Measurements from ENCODE around the gene QSOX1. TPM values are rescaled to one million over a fixed set of nuclear protein-coding genes. Genes with fewer than 3 reads are reported as not detected.

The QSOX1 gene
- total and polyA plus RNA-seq, 2 of the 4 experiments (the other 2 are of a cell fraction) = 102 to 791 TPM

- H3K14ac ChIP-seq (replicated peaks; ENCODE audit: low read depth, low read length) = peak overlapping the region; percentile 85
- intact Hi-C loops (cut with micrococcal nuclease) = loop anchor here (1.0 to 10.0 kb wide), 6 partner anchors 43 to 452 kb away; partner anchors contain the start of genes CEP350 and TOR1AIP1
- H3K27ac ChIP-seq (ENCODE audit: insufficient read depth, low read length) = peak overlapping the region; percentile 99
- peak overlapping the region; percentile 92 for H2BK5ac ChIP-seq (ENCODE audit: low read depth, low read length, poor library complexity, severe bottlenecking)
- H2AK5ac ChIP-seq (ENCODE audit: low read depth, low read length) = peak overlapping the region; percentile 92
- peak overlapping the region; percentile 77 for H2AK9ac ChIP-seq (replicated peaks; ENCODE audit: low read depth, low read length, poor library complexity)
- dilution Hi-C loops (cut with HindIII; ENCODE audit: low sequenced_read_pairs, unreplicated experiment) = loop anchor here (25.0 kb wide), 1 partner anchor 119 kb away; no protein-coding TSS in a partner anchor
- H4K20me1 ChIP-seq (ENCODE audit: insufficient read depth, low read length) = peaks cover 69% of the 10 kb centered on the region
- H3K9me3 ChIP-seq (ENCODE audit: control insufficient read depth, insufficient read depth, low read length) = no peaks in the 10 kb centered on the region
- H3K4me3 ChIP-seq (ENCODE audit: insufficient read depth, low read depth, low read length) = peak overlapping the region; percentile 94
- H3K4ac ChIP-seq (ENCODE audit: low read depth, low read length) = peak overlapping the region; percentile 94
- no TSS peak for BruUV-seq (replicated peaks)
- H3K23ac ChIP-seq (ENCODE audit: low read depth, low read length) = peak overlapping the region; percentile 88
- ChIA-PET CTCF (no interaction called here), POLR2A (ENCODE audit: unreplicated experiment) (no interaction called here)
- peaks cover 24% of the 10 kb centered on the region for H3K4me1 ChIP-seq (ENCODE audit: control insufficient read depth, insufficient read depth, low read length)
- H2AFZ ChIP-seq (replicated peaks; ENCODE audit: low read length, poor library complexity) = peak overlapping the region; percentile 43
- no peak for ATAC-seq (ENCODE audit: low read depth)
- peak overlapping the region; percentile 37 to 68; a peak in 3 of 4 replicates for H4K8ac ChIP-seq (ENCODE audit: low read depth in 2 of 2, low read length in 2 of 2)
- H3K18ac ChIP-seq (ENCODE audit: low read depth, low read length) = peak overlapping the region; percentile 87
- in situ Hi-C loops (cut with MboI; ENCODE audit: low sequenced_read_pairs) = loop anchor here (5.0 to 25.0 kb wide), 2 partner anchors 64 to 444 kb away; no protein-coding TSS in a partner anchor
- H3K4me2 ChIP-seq (ENCODE audit: low read depth, low read length) = peak overlapping the region; percentile 96
- H3K9ac ChIP-seq (ENCODE audit: low read depth, low read length) = peak overlapping the region; percentile 99
- peaks cover 35% of the 10 kb centered on the region for H3K36me3 ChIP-seq (ENCODE audit: control insufficient read depth, insufficient read depth, low read length)
- peak overlapping the region; percentile 63 for H4K5ac ChIP-seq (ENCODE audit: low read depth, low read length)
- peak overlapping the region; percentile 66 for H3K56ac ChIP-seq (ENCODE audit: extremely low read depth, insufficient read depth, low read length)
- peak overlapping the region; percentile 82 for H2BK120ac ChIP-seq (ENCODE audit: low read depth, low read length)
- peaks cover 40% of the 10 kb centered on the region for H3K9me1 ChIP-seq (ENCODE audit: insufficient read depth, low read length)
- H3K27me3 ChIP-seq (ENCODE audit: control insufficient read depth, insufficient read depth, low read length) = no peaks in the 10 kb centered on the region
- H2BK15ac ChIP-seq (ENCODE audit: low read depth, low read length) = peak overlapping the region; percentile 71; the same call in 2 of the 3 replicates
- peak; percentile 28; the same call in 1 of the 2 replicates for TF ChIP-seq CEBPB (IDR thresholded peaks at IDR 0.05; ENCODE audit: low read depth, low read length)
- TF ChIP-seq NFE2L2 (IDR thresholded peaks at IDR 0.05; ENCODE audit: low read depth, low read length) = no peak
- peak; percentile 71 for TF ChIP-seq BHLHE40 (IDR thresholded peaks at IDR 0.05; ENCODE audit: low read depth, low read length)
- H3K79me1 ChIP-seq (ENCODE audit: low read depth in 1 of 2, low read length in 2 of 2) = peaks cover 22 to 81% of the 10 kb centered on the region in 2 experiments
- 40% methylated on average over 1 of the region's 2 CpGs; no CpG with 5 or more reads in 1 of the 2 experiments for WGBS, 2 experiments (ENCODE audit: extremely low coverage in 2 of 2, insufficient read length in 1 of 2)
- H2BK20ac ChIP-seq (ENCODE audit: low read depth, low read length) = peak overlapping the region; percentile 55; the same call in 1 of the 2 replicates
- peak; percentile 78 for DNase-seq
- peak overlapping the region; percentile 78 for H4K91ac ChIP-seq (ENCODE audit: insufficient read depth, low read depth, low read length)
Measured at GRCh38 chr1:180156631-180157091, 2.0 kb downstream of the QSOX1 start.
